D721Med (cell line): ENCODE data around the gene SMYD1.

Experiments used
- DNase-seq: peaks from one replicate; pipeline ENCODE4 v3.0.0; 2011; ENCODE audit warnings: low spot score; ENCODE audit not compliant: insufficient read length
- FAIRE-seq: peaks from 2 replicates; lab custom pipeline; 2011; peaks lifted over from hg19 to GRCh38; lab: Jason Lieb, UNC
- CTCF ChIP-seq: IDR thresholded peaks from 2 replicates; pipeline ENCODE4 v1.5.1; 2012; ENCODE audit warnings: mild to moderate bottlenecking, control low read depth; ENCODE audit not compliant: insufficient read depth; ENCODE audit errors: missing control alignments

Gene SMYD1

GRCh38 chr2:88117973-88118372 is 50.3 kb downstream of the SMYD1 start:
- no peak for TF ChIP-seq CTCF
- FAIRE-seq = no peak
- DNase-seq = no peak

DNA sequence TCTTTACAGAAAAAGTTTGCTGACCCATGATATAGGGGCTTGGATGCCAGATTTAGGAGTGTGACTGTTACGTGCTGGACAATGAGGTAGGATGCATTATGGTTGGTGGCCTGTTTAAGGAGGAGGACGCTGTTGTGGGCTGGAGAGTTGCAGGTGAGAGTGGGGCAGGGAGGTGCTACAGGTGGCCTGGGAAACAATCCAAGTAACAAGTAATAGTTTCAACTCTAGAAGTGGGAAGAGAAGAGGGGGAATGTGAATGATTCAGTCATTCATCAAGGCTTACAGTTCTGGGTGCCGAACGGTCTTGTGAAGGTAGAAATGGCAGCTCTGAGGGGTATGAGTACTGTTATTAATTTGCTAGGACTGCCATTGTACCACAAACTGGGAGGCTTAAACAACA is 54.1 kb downstream of the SMYD1 start:
- TF ChIP-seq CTCF = no peak
- FAIRE-seq = no peak
- no peak for DNase-seq

- no peak for FAIRE-seq
- no peak for DNase-seq
- no peak for TF ChIP-seq CTCF
Observed at GRCh38 chr2:88122141-88122884, 54.7 kb downstream of the SMYD1 start.

DNA sequence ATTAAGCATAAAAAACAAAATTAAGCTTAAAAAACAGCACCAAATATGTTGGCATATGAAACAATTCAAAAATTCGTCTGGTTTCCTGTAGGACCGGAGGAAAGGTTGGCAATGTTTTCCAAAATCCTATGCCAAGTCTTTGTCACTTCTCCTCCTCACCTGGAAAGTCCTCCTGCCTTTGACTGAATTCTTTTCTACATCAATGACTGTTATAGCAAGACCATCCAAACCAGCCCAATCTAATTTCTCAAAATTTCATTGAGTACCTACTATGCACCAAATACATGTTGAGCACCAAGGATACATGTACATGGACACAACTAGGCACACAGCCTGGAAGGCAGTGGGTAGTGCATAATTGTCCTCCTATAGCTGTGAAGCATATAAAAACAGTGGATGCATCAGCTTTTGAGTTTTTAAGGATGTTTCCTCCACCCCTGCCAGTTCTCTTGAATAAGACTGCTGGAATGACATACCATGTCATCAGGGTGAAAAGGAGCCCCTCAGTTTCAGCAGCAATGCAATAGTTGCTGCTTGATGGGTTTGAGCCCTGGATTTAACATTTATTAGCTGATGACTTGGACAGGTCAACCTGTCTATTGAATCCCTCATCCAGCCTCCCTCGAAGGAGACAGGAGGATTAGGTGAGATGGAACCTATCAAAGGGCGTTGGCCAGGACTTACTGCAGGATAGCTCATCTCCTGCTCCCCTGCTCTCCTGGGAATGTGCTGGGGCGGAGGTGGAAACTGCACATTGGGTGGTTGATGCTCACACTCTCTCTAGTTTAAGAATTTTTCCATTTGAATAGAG is 55.7 kb downstream of the SMYD1 start:
- no peak for TF ChIP-seq CTCF
- no peak for FAIRE-seq

GRCh38 chr2:88123975-88124917 is 56.6 kb downstream of the SMYD1 start:
- DNase-seq (no peak), FAIRE-seq (no peak)
- no peak for TF ChIP-seq CTCF

More for the DNA sequence above, 55.7 kb downstream of the SMYD1 start:
- no peak for DNase-seq

DNA sequence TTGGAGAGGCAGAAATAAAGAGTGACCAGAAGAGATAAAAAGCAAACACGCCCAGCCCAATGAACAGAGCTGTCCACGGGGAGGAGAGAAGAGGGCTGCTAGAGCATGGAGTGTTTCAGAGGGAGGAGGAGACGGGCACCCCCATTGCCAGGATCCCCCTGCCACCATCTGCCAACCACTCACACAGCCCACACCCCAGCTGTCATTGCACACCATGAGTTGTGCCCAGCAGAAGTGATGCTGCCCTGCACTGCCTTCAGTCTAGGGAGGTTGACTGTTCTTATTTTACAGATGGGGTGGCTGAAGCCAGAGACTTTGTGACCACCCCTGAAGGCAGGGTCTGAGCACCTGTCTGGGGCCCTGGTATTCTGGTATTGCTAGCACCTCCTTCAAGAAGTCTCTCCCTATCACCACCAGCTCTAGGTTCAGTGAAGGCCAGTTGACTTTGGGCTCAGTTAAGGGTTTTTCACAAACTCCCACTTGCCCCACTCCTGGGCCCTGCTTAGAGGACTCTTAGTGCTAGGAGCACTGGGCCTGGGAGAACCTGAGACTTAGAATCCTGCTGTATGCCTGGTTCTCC is 57.8 kb downstream of the SMYD1 start:
- DNase-seq (no peak), FAIRE-seq (no peak)
- no peak for TF ChIP-seq CTCF
